Measurements from ENCODE around the gene UPB1. TPM values are rescaled to one million over a fixed set of nuclear protein-coding genes. Genes with fewer than 3 reads are reported as not detected.

Gene UPB1
- total and polyA plus RNA-seq, 4 donors, result 7.1 to 115 (median 58.8) TPM

GRCh38 chr22:24554313-24555164, 59.4 kb downstream of the UPB1 start, which contains the start of gene GUCD1:
Gene GUCD1 (minus strand): TSS chr22:24555138. CDS start chr22:24554991, 147 bp downstream.
- Histone ChIP-seq H3K27me3 (ENCODE audit: control insufficient read depth in 4 of 4, insufficient read depth in 4 of 4, low read length in 3 of 4) (no peaks in the 10 kb centered on the region), H3K4me3 (ENCODE audit: low read depth in 1 of 3, low read length in 3 of 3) (peak within 1 kb of the TSS; percentile 89 to 98 (median 96)), H3K27ac (ENCODE audit: low read depth in 1 of 2, low read length in 2 of 2) (peak within 1 kb of the TSS; percentile 97 to 99), H3K4me1 (ENCODE audit: control insufficient read depth in 4 of 4, insufficient read depth in 4 of 4, low read length in 3 of 4) (peaks cover 14 to 63% (median 44%) of the 10 kb centered on the region in 4 donors), H3K9ac (ENCODE audit: low read depth in 1 of 2, low read length in 2 of 2) (peak within 1 kb of the TSS; percentile 96 to 99), H3K9me3 (ENCODE audit: control insufficient read depth in 4 of 4, low read length in 3 of 4) (no peaks in the 10 kb centered on the region), H3K36me3 (ENCODE audit: control insufficient read depth in 4 of 4, insufficient read depth in 3 of 4, low read depth in 1 of 4, low read length in 3 of 4) (peaks cover 3 to 23% (median 19%) of the 10 kb centered on the region in 4 donors)
- under 1% methylated on average over 64 of the region's 64 CpGs for WGBS
- peak; percentile 62 for DNase-seq (ENCODE audit: low spot score)
- peak; percentile 89 to 94 for TF ChIP-seq RXRA (IDR thresholded peaks at IDR 0.05)
- no peak for TF ChIP-seq NR2F2 (IDR thresholded peaks at IDR 0.05)
- TF ChIP-seq MAX (IDR thresholded peaks at IDR 0.05), result no peak
- peak; percentile 20 for TF ChIP-seq SP1 (IDR thresholded peaks at IDR 0.05)

GRCh38 chr22:24555165-24556039, 60.3 kb downstream of the UPB1 start, which contains the start of gene SNRPD3:
Gene SNRPD3 (plus strand): TSS chr22:24555999. CDS start chr22:24557675, 1,676 bp downstream.
- DNase-seq (ENCODE audit: low spot score), result peak; percentile 100
- peaks cover 11 to 60% (median 42%) of the 10 kb centered on the region in 4 donors for H3K4me1 ChIP-seq (ENCODE audit: control insufficient read depth in 4 of 4, insufficient read depth in 4 of 4, low read length in 3 of 4)
- under 1% methylated on average over 59 of the region's 59 CpGs for WGBS

More at GRCh38 chr22:24555165-24556039, 60.3 kb downstream of the UPB1 start, which contains the start of gene SNRPD3:
- peaks cover 3 to 24% (median 22%) of the 10 kb centered on the region in 4 donors for H3K36me3 ChIP-seq (ENCODE audit: control insufficient read depth in 4 of 4, insufficient read depth in 3 of 4, low read depth in 1 of 4, low read length in 3 of 4)
- H3K9me3 ChIP-seq (ENCODE audit: control insufficient read depth in 4 of 4, low read length in 3 of 4), result no peaks in the 10 kb centered on the region
- no peaks in the 10 kb centered on the region for H3K27me3 ChIP-seq (ENCODE audit: control insufficient read depth in 4 of 4, insufficient read depth in 4 of 4, low read length in 3 of 4)
- peak within 1 kb of the TSS; percentile 96 to 99 for H3K9ac ChIP-seq (ENCODE audit: low read depth in 1 of 2, low read length in 2 of 2)
- H3K4me3 ChIP-seq (ENCODE audit: low read depth in 1 of 3, low read length in 3 of 3), result peak within 1 kb of the TSS; percentile 89 to 98 (median 96)
- peak within 1 kb of the TSS; percentile 97 to 99 for H3K27ac ChIP-seq (ENCODE audit: low read depth in 1 of 2, low read length in 2 of 2)
- TF ChIP-seq FOXA2 (IDR thresholded peaks at IDR 0.05) (no peak), RXRA (IDR thresholded peaks at IDR 0.05) (peak; percentile 35 to 66), HNF4A (conservative IDR thresholded peaks at IDR 0.05) (peak in 1 of 2 donors; percentile 35), SP1 (IDR thresholded peaks at IDR 0.05) (peak; percentile 47), TAF1 (conservative IDR thresholded peaks at IDR 0.05) (peak; percentile 86), ZBTB33 (IDR thresholded peaks at IDR 0.05) (peak; percentile 74), YY1 (IDR thresholded peaks at IDR 0.05) (peak; percentile 96), JUND (IDR thresholded peaks at IDR 0.05) (no peak), ATF3 (IDR thresholded peaks at IDR 0.05) (peak; percentile 39), HNF4G (IDR thresholded peaks at IDR 0.05) (no peak), MAX (IDR thresholded peaks at IDR 0.05) (peak; percentile 90), CTCF (IDR thresholded peaks at IDR 0.05; ENCODE audit: low read depth, low read length, missing input control) (no peak), NR2F2 (IDR thresholded peaks at IDR 0.05) (peak; percentile 46), RAD21 (IDR thresholded peaks at IDR 0.05) (peak; percentile 47 to 66), EGR1 (IDR thresholded peaks at IDR 0.05; ENCODE audit: low read depth in 2 of 2) (peak; percentile 71 to 72), REST (IDR thresholded peaks at IDR 0.05) (peak; percentile 87), FOXA1 (IDR thresholded peaks at IDR 0.05) (peak; percentile 67), GABPA (IDR thresholded peaks at IDR 0.05 in 1 of 2, conservative IDR thresholded peaks at IDR 0.05 in 1 of 2) (peak; percentile 77 to 94)

All from liver (tissue), 9 donors.